Head of caudate nucleus (tissue), 42 donors: ENCODE results near the gene TEDC1.

ENCODE experiments used
- DNase-seq, 42 donors: peaks; one replicate each; pipeline versions ENCODE4 v3.0.0 to v3.0.0-alpha.2; 2020 to 2021; ENCODE audit warnings: mixed read lengths in 7 of 42
- intact Hi-C: fragments of 100-400 bp; cut with DNase I; formaldehyde crosslinking; loops from one replicate; pipeline ENCODE4 v1.15.0; 2022

TEDC1 gene

DNA sequence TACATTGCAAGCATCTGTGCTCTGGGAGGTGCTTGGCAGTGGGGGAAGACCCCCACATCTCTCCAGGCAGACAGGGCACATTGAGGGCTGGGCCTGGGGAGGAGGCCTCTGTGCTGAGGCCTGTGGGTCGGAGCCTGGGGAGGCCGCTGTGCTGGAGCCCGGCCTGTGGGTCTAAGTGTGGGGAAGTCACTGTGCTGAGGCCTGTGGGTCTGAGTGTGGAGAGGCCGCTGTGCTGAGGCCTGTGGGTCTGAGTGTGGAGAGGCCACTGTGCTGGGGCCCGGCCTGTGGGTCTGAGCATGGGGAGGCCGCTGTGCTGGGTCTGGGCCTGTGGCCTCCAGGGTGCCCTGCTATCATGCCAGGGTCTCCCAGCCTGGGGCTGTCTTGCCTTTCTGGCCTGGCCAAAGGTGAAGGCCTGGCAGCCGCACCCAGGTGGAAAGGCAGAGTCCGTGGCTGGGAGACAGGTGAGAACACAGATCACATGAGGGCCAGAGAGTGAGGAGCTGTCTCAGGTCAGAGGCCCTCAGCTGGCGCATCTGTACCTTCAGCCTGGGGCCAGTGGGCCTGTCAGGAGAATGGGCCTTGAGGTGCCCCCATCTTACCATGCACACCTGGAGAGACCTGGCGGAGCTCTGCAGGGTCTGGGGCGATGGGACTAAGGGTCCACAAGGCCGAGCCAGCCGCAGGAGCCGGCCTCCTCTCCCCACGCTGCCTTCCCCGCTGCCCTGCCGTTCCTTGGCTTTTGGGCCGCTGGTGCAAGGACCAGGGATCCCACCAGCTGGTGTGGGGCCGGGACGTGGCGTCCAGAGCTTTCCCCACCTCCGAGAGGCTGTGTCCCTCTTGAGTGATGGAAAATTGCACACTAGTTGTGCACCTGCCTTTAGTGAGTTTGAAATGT, 35.0 kb upstream of the TEDC1 start:
- peak in 1 of 42 donors; percentile 1 for DNase-seq
- intact Hi-C loops: no loop called here

DNA sequence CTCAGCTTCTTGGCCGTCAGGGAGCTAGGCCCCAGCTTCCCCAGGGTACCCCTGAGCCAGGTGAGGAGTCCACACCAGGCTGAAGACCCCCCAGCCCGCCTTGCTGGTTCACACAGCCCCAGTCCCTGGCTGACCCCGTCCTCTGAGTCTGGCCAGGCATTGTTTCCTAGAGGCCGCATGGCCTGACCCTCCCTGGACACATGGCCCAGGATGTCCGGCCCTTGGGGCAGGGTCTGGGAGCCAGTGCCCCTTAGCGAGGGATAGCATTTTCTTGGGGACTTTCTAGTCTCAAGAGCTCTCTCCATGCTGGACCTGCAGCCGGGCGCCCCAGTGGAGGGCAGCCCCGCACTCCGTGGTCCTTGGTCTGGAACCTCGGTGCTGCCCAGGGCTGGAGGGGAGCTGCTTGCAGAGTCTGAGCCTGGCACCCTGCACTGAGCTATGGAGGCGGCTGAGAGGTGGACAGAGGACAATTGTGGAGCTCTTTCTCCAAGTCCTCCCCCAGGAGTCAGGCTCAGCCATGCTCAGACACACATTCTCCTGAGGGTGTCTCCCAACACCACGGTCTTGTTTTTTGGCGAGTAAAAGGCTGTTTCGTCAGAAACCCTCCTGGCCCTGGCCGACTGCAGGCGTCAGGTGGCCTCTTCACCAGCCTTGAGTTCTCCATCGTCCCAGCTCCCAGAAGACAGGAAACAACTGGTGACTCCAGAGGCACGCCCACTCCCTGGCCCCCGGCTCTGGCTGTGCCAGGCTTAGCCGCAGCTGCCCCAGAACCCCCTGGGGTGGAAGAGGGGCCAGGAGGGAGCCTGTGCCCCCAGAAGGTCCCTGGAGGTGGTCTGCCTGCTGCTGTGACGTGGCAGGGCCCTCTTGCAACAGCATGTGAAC, 34.1 kb upstream of the TEDC1 start:
- DNase-seq: peak in 1 of 42 donors; percentile 1
- intact Hi-C loops: no loop called here

DNA sequence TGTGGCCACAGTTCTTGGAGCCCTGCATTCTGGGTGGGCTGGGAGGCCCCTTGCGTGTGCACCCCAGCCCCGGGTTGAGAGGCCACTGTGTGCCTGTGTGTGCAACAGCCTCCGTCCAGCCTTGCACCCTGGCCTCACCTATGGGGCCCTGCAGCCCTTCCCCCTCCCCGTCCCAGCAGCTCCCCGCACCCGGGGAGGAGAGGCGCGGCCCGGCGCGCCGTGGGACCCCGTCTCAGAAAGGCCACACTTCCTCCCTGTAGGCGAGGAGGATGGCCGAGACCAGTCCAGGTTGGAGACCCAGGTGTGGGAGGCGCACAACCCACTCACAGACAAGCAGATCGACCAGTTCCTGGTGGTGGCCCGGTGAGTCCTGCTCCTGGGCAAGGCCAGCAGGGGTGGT, 33.0 kb upstream of the TEDC1 start:
- intact Hi-C loops: no loop called here
- DNase-seq: no peak

DNA sequence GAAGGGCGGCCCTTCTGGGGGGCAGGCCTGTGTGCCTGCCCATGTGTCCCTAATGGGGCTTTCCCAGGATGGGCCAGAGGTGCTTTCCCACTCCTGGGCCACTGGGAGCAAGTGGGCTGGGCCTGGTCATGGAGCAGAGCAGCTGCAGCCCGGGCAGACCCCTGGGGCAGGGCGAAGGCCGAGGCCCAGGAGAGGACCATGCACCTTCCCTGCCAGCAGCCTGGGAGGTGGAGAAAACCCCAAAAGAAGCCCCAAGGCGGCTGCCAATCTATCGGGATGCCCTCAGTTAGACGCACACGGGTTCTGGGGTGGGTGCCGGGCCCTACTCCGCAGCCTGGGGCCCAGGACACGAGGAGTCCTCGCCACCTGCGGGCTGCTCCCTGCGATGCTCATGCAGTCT, 32.5 kb upstream of the TEDC1 start:
- no peak for DNase-seq
- intact Hi-C loops: no loop called here

DNA sequence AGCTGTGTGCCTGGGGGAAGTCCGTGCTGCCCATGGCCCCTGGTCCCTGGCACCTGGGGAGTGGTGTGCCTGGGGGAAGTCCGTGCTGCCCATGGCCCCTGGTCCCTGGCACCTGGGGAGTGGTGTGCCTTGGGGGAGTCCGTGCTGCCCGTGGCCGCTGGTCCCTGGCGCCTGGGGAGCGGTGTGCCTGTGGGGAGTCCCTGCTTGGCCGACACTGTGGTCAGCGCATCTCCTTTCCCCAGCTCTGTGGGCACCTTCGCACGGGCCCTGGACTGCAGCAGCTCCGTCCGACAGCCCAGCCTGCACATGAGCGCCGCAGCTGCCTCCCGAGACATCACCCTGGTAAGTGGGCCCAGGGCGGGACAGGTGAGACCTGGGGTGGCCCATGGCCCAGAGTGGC, 30.9 kb upstream of the TEDC1 start:
- intact Hi-C loops: no loop called here
- no peak for DNase-seq

DNA sequence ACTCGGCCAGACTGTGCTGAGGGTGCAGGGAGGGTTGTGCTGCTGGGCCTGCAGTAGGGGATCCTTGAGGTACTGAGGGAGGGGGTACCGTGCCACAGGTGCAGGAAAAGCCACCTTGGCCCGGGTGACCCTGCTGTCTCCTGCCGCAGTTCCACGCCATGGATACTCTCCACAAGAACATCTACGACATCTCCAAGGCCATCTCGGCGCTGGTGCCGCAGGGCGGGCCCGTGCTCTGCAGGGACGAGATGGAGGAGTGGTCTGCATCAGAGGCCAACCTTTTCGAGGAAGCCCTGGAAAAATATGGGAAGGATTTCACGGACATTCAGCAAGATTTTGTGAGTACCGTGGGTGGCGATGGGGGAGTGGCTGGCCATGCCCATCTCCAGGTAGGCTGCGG, 30.4 kb upstream of the TEDC1 start:
- no peak for DNase-seq
- intact Hi-C loops: no loop called here

DNA sequence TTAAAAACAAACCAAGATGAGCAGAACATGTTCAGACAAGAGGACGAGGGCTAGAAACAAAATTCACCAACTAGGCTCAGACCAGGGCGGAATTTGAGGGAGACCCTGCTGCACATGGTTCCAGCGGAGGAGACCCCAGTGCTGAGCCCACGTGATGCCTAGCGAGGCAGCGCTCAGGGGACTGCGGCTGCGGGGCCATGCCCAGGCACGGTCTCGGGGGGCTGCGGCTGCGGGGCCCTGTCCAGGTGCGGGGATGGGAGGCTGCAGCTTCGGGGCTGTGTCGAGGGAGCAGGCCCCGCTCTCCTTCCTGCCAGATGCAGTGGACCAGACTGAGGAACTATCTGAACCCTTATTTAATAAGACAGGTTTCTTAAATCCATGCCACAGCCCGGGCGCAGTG, 29.1 kb upstream of the TEDC1 start:
- no peak for DNase-seq
- intact Hi-C loops: no loop called here

DNA sequence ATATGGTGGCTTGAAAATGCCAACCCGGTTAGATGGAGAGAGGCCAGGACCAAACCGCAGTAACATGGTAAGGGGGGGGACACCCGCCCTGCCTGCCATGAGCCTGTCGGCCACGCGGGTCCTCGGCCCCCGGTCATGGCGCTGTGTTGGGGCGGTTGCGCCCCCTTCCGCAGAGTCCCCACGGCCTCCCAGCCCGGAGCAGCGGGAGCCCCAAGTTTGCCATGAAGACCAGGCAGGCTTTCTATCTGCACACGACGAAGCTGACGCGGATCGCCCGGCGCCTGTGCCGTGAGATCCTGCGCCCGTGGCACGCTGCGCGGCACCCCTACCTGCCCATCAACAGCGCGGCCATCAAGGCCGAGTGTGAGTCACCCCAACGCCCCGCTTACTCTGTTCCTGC, 26.5 kb upstream of the TEDC1 start:
- no peak for DNase-seq
- intact Hi-C loops: no loop called here

DNA sequence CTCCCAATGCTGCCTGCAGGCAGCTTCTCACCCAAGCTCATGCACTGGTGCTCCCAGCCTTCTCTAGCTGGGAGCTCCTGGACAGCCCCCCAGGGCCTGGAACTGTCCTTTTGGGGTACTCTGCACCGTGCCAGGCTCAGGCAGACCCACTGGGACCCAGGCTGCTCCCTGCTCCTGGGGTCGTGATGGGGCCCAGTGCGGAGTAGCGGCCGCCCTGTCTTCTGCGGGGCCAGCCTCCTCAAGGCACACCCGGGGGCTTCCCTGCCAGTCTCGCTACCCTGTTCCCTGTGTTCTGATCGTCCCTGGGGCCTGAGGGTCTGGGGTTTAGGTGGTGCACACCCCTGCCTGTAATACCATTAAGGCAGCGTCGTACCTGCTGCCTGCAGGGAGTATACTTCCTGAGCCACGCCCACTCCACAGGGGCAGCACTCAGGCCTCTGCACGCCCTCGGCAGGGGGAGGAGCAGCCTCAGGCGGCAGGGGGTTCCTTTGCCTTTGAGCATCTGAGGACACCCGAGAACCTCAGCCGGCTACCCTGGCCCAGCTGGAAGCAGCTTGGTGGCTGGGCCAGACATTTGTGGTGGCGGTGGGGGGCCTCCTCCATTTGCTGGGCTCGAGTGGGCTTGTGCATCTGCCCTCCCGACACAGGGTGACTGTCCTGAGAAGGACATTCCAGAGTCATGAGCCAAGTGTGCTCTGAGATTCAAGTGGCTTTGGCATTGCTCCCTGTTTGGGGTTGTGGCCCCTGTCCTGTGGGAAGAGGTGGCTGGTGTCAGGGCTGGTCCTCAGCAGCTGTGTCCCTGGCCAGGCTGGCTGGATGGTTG, 25.6 kb upstream of the TEDC1 start:
- intact Hi-C loops: no loop called here
- no peak for DNase-seq

DNA sequence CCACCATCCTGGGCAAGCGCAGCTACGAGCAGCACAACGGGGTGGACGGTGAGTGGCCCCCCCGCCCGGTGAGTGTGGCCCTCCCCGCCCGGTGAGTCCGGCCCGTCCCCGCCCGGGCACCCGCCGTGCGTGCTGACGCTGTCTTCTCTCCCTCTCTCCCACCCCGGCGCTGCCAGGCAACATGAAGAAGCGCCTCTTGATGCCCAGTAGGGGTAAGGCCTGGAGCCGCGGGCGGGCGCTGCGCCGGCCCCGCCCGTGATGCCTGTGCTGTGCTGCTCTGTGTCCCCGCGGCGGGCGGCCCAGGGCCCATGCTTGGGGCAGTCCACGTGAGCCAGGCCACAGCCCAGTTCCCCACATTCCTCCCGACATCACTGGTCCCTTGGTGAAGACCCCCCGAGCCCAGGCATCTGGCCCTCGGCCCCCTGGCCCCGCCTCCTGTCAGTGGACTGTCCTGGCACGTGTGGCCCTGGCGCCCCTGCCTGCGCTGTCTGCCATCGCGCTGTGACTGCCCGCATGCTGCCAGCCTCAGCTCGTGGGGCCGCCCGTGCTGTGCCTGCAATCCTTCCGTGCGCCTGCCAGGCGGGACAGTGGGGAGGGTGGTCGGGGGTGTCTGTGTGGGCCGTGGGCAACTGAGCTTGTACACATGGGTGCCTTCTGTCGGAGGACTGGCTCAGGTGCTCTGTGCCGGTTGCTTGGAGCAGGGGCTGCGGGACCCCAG, 24.4 kb upstream of the TEDC1 start:
- intact Hi-C loops: no loop called here
- DNase-seq: no peak

DNA sequence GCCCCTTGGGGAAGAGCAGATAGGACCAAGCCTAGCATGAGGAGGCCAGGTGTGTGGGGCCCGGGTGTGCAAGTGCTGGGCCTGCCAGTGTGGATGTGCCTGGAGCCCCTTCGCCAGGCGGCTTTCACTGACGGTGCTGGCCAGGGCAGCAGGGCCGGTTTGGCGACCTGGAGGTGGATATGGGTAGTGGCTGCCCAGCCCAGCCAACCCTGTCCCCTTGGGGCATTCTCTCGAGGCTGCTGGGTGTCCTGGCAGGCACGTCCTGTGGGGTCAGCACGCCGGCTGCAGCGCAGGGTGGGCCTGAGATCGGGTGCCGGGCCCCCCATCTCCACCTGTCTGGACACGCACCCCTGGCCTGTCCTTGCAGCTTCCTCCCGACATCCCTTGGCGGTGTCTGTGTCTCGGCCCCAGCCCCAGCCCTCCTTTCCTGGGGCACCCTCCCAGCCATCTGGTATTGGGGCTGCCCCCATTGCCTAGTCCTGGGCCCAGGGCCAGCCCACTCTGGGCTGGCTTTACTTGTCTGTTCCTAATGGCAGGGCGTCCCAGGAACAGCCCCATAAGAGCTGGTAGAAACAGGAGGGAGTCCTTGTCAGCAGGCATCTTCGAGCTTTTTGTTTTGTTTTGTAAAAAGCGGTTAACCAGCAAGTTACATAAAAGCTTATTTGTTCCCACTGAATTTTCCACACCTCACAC, 23.7 kb upstream of the TEDC1 start:
- DNase-seq: no peak
- intact Hi-C loops: no loop called here

DNA sequence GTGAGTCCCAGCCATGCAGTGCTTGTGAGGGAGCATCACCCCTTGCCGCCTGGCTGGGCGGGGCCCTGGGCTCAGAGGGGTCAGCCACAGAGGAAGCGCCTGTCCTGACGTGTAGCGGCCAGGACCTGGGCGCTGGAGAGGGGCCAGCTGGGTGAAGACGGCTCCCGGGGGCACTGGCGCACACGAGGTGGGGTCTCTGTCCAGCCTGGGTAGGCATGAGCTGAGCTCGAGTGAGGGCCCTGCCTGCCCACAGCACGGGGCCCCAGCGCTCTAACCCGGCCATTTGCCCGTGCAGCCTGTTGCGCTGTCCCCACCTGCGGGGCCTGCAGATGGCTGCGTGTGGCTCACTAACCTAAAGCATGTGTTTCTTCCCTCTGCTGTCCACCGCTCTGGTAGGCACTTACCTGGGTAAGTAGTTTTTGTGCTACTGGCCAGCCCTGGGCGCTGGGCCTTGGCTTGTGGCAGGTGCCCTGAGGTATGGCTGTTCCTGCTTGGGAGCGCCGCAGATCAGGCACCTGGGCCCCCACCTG, 23.0 kb upstream of the TEDC1 start:
- DNase-seq: no peak
- intact Hi-C loops: no loop called here

DNA sequence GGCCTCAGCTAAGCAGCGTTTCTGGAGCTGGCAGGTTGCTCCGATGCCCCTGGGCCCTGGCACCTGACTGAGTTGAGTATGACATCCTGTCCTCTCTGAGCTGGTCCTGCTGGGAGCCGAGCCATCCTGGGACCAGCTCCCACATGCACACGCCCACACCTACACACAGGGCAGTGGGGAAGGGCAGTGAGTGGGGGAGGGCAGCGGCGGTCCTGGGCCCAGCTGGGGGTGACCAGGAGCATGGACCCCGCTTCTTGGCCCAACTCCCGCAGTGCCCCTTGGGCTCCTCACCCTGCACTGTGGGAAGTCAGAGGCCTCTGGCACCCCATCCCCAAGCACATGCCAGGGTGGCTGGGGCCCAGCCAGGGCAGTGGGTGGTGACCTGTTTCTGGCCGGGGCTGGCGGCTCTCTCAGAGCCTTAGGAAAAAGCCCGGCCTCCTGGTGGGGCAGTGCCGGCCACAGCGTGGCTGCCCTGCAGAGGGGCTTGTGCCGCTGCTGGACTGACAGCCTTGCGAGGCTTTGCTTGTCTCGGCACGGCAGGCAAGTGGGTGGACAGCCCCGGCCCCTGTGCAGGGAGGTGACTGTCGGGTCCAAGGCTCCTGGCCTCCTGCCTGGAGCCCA, 22.3 kb upstream of the TEDC1 start:
- intact Hi-C loops: no loop called here
- DNase-seq: peak in 2 of 42 donors; percentile 38 to 55

DNA sequence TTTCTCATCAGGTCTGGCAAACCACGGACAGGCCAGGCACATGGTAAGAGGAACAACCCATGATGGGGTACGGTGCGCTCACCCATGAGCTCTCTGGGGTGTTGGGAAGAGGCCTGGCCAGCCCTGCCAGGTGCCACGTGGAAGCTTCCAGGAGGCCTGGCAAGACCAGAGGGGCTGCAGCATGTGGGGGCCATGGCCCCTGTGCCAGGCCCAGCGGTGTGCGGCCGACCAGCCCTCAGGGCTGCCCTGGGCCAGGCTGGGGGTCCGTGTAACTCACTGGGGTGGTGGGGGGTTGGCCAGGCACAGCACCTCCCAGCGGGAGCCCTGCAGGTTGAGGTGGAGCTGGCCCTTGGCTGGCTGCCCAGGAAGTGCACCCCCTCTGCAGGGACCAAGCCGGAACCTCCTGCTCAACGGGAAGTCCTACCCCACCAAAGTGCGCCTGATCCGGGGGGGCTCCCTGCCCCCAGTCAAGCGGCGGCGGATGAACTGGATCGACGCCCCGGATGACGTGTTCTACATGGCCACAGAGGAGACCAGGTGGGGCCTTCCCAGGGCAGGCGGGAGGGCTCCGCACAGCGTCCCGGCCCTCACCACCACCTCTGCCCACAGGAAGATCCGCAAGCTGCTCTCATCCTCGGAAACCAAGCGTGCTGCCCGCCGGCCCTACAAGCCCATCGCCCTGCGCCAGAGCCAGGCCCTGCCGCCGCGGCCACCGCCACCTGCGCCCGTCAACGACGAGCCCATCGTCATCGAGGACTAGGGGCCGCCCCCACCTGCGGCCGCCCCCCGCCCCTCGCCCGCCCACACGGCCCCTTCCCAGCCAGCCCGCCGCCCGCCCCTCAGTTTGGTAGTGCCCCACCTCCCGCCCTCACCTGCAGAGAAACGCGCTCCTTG, 21.3 kb upstream of the TEDC1 start:
- intact Hi-C loops: loop anchor here (5.0 kb wide), 1 partner anchor 57 kb away; no protein-coding TSS in a partner anchor
- DNase-seq: no peak

DNA sequence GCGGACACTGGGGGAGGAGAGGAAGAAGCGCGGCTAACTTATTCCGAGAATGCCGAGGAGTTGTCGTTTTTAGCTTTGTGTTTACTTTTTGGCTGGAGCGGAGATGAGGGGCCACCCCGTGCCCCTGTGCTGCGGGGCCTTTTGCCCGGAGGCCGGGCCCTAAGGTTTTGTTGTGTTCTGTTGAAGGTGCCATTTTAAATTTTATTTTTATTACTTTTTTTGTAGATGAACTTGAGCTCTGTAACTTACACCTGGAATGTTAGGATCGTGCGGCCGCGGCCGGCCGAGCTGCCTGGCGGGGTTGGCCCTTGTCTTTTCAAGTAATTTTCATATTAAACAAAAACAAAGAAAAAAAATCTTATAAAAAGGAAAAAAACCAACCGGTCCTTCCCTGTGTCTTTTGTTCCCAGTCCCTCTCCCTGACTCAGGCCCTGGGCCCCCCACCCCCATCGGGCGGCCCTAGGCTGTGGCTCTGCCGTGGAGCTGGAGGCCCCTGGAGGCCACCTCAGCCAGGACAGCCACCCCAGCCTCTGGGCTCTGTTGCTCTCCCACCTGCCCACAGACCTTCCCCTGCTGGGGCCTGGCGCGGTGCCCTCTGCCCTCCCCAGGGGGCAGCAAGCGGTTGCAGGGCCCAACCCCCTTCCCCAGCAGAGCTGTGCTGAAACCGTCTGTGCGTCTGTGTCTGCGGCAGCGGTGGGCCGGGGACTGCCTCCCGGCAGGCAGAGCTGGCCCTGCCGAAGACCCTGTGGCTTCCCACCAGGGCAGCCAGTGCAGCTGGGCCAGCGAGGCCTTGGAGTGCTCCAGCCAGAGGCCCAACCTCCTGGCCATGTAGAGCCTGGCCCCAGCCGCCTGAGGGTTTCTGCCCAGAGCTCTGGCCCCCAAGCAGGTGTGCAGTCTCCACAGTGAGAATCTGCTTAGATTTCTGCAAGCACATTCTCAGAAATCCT, 20.4 kb upstream of the TEDC1 start:
- DNase-seq: no peak
- intact Hi-C loops: loop anchor here (5.0 kb wide), 1 partner anchor 58 kb away; no protein-coding TSS in a partner anchor
